ENCODE measurements around the gene QPCTL.

Gene QPCTL

DNA sequence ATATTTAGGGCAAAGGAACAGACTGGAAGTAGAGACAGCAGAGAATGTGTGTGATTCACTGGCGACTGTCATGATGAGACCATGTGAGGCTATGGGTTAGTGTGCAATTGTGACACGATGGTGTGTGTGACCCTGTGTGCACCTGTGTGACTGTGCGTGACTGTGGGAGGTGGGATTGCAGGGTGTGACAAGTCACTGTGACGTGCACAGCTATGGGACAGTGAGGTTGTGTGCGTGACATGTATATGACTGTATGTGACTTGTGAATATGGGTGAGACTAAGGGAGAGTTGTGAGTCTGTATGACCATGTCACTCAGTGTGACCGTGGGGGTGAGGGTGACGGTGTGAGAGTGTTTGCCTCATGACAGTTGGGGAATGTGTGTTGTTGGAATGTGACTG lies 27.9 kb upstream of the QPCTL start:
- FAIRE-seq (no peak), DNase-seq (ENCODE audit: insufficient read length, low spot score) (no peak)
- TF ChIP-seq, protein P1, sequence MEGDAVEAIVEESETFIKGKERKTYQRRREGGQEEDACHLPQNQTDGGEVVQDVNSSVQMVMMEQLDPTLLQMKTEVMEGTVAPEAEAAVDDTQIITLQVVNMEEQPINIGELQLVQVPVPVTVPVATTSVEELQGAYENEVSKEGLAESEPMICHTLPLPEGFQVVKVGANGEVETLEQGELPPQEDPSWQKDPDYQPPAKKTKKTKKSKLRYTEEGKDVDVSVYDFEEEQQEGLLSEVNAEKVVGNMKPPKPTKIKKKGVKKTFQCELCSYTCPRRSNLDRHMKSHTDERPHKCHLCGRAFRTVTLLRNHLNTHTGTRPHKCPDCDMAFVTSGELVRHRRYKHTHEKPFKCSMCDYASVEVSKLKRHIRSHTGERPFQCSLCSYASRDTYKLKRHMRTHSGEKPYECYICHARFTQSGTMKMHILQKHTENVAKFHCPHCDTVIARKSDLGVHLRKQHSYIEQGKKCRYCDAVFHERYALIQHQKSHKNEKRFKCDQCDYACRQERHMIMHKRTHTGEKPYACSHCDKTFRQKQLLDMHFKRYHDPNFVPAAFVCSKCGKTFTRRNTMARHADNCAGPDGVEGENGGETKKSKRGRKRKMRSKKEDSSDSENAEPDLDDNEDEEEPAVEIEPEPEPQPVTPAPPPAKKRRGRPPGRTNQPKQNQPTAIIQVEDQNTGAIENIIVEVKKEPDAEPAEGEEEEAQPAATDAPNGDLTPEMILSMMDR (IDR thresholded peaks at IDR 0.05; ENCODE audit: insufficient read depth, missing control alignments): no peak

DNA sequence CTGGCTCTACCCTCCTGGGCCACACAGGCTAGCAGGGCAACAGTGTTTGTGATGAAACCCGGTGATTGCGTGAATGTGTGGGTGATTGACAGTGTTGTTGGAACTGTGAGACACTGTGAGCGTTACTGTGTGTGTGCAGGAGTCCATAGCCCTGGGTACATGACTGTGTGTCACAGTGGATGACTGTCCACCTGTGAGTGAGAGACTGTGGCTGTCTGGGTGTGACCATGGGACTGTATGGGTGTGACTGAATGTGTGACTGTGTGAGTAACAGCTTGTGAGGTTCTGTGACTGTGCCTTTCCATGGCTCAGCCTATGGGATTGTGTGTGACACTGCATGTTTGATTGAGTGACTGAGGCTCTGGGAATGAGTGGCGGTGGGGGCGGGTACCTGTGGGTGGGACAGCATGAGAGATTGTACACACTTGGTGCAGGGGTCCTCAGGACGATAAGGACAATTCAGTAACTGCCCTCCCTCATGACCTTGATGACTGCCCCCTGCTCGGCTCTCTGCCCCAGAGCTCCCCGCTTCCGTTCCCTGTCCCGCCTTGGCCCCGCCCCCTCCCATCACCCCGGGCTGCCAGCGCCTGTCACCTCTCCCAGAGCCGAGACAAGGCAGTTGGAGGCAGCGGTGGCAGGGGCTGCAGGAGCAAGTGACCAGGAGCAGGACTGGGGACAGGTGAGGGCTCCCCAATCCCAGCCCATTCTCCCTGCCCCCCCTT lies 24.7 kb upstream of the QPCTL start, which contains the start of gene GIPR:
Gene GIPR (plus strand): TSS at position 602 of the 722 bp plus-strand sequence. CDS start 1,300 bp downstream, outside the sequence.
- FAIRE-seq (no peak), DNase-seq (ENCODE audit: insufficient read length, low spot score) (peak; percentile 76)
- TF ChIP-seq, protein P1 (IDR thresholded peaks at IDR 0.05; ENCODE audit: insufficient read depth, missing control alignments): no peak

DNA sequence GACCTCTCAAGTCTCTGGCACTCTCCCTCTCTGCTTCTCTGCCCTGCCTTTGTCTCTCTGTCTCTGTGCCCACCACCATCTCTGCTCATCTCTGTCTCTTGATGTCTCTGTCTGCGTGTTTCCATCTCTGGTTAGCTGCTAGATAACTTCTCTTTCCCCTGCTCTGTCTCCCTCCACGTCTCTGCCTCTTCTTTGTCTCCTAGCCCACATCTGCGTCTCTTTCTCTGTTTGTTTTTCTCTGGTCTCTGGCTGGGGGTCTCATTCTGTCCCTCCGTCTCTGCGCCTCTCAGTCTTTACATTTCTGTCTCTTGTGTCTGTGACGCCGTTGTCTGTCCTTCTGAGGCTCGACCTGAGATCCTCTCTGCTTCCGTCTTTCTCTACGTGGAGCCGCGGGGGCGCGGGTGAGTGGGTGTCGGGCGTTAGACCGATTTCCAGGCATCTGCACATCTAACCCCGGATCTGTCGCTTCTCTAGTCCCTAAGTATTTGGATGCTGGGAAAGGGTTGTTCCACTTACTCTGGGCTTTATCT lies 24.1 kb upstream of the QPCTL start:
- TF ChIP-seq, protein P1 (IDR thresholded peaks at IDR 0.05; ENCODE audit: insufficient read depth, missing control alignments): no peak
- DNase-seq (ENCODE audit: insufficient read length, low spot score) (no peak), FAIRE-seq (no peak)

DNA sequence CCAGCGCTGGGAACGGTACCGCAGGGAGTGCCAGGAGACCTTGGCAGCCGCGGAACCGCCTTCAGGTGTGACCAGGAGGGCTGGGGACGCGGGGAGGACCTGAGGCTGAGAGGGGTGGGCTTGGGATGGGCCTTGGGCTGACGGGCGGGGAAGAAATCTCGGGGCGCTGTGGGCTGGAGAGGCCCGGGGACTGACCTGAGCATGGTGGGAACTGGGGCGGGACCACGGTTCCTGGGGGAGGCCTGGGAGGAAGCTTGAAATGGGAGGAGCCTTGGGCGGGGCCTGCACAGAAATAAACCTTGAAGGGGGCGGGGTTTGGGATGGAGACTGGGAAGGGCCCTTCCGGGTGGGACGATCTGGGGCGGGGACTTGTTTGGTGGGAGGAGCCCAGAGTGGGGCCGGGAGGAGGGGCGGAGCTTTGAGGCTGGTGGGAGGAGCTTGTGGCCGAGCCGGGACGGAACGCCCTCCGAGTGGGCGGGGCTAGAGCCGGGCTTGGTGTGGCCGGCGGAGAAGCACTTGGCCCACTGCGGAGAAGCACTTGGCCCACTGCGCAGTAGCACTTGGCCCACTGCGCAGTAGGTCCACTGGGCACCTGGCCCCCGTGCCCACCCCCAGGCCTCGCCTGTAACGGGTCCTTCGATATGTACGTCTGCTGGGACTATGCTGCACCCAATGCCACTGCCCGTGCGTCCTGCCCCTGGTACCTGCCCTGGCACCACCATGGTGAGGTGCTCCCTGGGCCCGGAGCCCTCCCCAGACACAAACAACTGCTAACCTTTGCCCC lies 21.6 kb upstream of the QPCTL start:
- DNase-seq (ENCODE audit: insufficient read length, low spot score) (no peak), FAIRE-seq (no peak)
- TF ChIP-seq, protein P1 (IDR thresholded peaks at IDR 0.05; ENCODE audit: insufficient read depth, missing control alignments): no peak

DNA sequence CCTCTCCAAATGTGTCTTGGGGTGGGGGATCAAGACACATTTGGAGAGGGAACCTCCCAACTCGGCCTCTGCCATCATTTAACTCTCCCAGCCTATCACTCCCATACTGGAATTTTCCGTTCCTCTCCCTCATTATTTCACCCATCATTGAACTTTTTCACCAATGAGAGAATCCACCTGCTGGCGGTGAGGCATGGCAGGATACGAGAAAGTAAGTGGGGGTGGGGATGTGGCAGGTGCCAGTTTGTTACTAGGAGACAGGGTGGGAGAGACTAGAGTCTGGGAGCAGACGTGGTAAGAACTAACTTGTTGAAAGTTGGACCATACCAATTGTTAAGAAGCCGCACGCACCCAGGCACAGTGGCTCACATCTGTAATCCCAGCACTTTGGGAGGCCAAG lies 17.5 kb upstream of the QPCTL start:
- DNase-seq (ENCODE audit: insufficient read length, low spot score) (no peak), FAIRE-seq (no peak)
- TF ChIP-seq, protein P1 (IDR thresholded peaks at IDR 0.05; ENCODE audit: insufficient read depth, missing control alignments): no peak

DNA sequence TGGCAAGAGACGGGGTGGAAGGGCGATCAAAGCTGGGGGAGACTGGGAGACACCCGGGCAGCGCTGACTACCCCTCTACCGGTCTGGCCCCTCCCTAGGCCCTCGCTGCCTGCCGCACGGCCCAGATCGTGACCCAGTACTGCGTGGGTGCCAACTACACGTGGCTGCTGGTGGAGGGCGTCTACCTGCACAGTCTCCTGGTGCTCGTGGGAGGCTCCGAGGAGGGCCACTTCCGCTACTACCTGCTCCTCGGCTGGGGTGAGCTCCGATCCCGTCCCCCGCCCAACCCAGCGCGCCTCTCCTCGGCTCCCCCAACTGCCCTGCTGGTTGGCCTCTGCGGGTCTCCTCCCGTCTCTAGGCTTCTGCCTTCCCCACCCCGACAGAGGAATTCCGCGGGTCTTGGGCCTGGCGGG lies 15.6 kb upstream of the QPCTL start:
- no peak for DNase-seq (ENCODE audit: insufficient read length, low spot score)
- TF ChIP-seq, protein P1 (IDR thresholded peaks at IDR 0.05; ENCODE audit: insufficient read depth, missing control alignments): no peak
- no peak for FAIRE-seq

Data from D721Med (cell line).